GM23338 (cell line): ENCODE results near the gene UBA5. TPM values are rescaled to one million over a fixed set of nuclear protein-coding genes. Genes with fewer than 3 reads are reported as not detected.

ENCODE experiments used
- ATAC-seq: fragments of 200-7000 bp; cut with Tn5 transposase; 3 replicates; pipeline ENCODE4 v1.9.1; 2020
- DNase-seq: peaks from one replicate; pipeline ENCODE4 v3.0.0-alpha.2; 2015; ENCODE audit warnings: low spot score
- H2AFZ ChIP-seq: fragments of 200-600 bp; sonication (generic); 2 replicates; pipeline ENCODE4 v1.8.0; 2016; ENCODE audit warnings: antibody characterized with exemption, mild to moderate bottlenecking, moderate library complexity
- H3F3A ChIP-seq: fragments of 200-600 bp; sonication (generic); replicated peaks from 2 replicates; pipeline ENCODE4 v1.8.0; 2017; ENCODE audit warnings: antibody characterized with exemption, mixed run types, low read depth
- H3K27ac ChIP-seq: fragments of 200-600 bp; sonication (generic); 2 replicates; pipeline ENCODE4 v1.6.1; 2016; ENCODE audit warnings: low read depth
- H3K27me3 ChIP-seq: fragments of 200-600 bp; sonication (generic); 2 replicates; pipeline ENCODE4 v1.8.0; 2016; ENCODE audit warnings: mild to moderate bottlenecking, mixed run types, moderate library complexity; ENCODE audit not compliant: insufficient read depth
- H3K36me3 ChIP-seq: fragments of 200-600 bp; sonication (generic); 2 replicates; pipeline ENCODE4 v1.8.0; 2016; ENCODE audit warnings: mild to moderate bottlenecking; ENCODE audit not compliant: insufficient read depth
- H3K4me1 ChIP-seq: fragments of 200-600 bp; sonication (generic); 2 replicates; pipeline ENCODE4 v1.8.0; 2016; ENCODE audit warnings: mild to moderate bottlenecking, moderate library complexity; ENCODE audit not compliant: insufficient read depth
- H3K4me2 ChIP-seq: fragments of 200-600 bp; sonication (generic); 2 replicates; pipeline ENCODE4 v1.7.1; 2017; ENCODE audit warnings: mixed run types
- H3K4me3 ChIP-seq: fragments of 200-600 bp; sonication (generic); 2 replicates; pipeline ENCODE4 v1.6.1; 2016; ENCODE audit warnings: mixed run types
- H3K79me2 ChIP-seq: fragments of 200-600 bp; sonication (generic); replicated peaks from 2 replicates; pipeline ENCODE4 v1.8.0; 2017; ENCODE audit warnings: mild to moderate bottlenecking; ENCODE audit not compliant: insufficient read depth
- H3K9me2 ChIP-seq: fragments of 200-600 bp; sonication (generic); 2 replicates; pipeline ENCODE4 v1.8.0; 2017; ENCODE audit not compliant: insufficient read depth
- H4K20me1 ChIP-seq: fragments of 200-600 bp; sonication (generic); replicated peaks from 2 replicates; pipeline ENCODE4 v1.8.0; 2017; ENCODE audit warnings: mild to moderate bottlenecking; ENCODE audit not compliant: insufficient read depth
- H3K27ac Mint-ChIP-seq: 2 replicates; pipeline ENCODE4 v1.8.0; 2020; ENCODE audit warnings: inconsistent platforms, mild to moderate bottlenecking, moderate library complexity, mixed read lengths
- H3K27me3 Mint-ChIP-seq: 3 replicates; pipeline ENCODE4 v1.8.0; 2022; ENCODE audit warnings: low read depth, mild to moderate bottlenecking, moderate library complexity, mixed read lengths, inconsistent platforms; ENCODE audit not compliant: insufficient read depth, poor library complexity
- H3K36me3 Mint-ChIP-seq: 3 replicates; pipeline ENCODE4 v1.8.0; 2021; ENCODE audit warnings: low read depth, mild to moderate bottlenecking, inconsistent platforms, moderate library complexity, mixed read lengths
- H3K4me1 Mint-ChIP-seq: 3 replicates; pipeline ENCODE4 v1.8.0; 2020; ENCODE audit warnings: mild to moderate bottlenecking, inconsistent platforms, mixed read lengths
- H3K4me3 Mint-ChIP-seq: 3 replicates; pipeline ENCODE4 v1.8.0; 2021; ENCODE audit warnings: moderate library complexity, mild to moderate bottlenecking, inconsistent platforms, mixed read lengths
- H3K9me3 Mint-ChIP-seq: 3 replicates; pipeline ENCODE4 v1.8.0; 2020; ENCODE audit warnings: moderate library complexity, mild to moderate bottlenecking, inconsistent platforms, mixed read lengths
- EZH2 ChIP-seq: fragments of 200-600 bp; sonication (generic); IDR thresholded peaks from one replicate; pipeline ENCODE4 v1.8.0; 2017; ENCODE audit warnings: antibody characterized with exemption, mild to moderate bottlenecking, low read depth; ENCODE audit not compliant: unreplicated experiment
- NANOG ChIP-seq: IDR thresholded peaks from 2 replicates; pipeline ENCODE4 v1.6.1; 2016; ENCODE audit warnings: antibody characterized with exemption, borderline replicate concordance
- STAT1 ChIP-seq: IDR thresholded peaks from one replicate; pipeline ENCODE4 v1.6.1; 2016; ENCODE audit warnings: antibody characterized with exemption; ENCODE audit not compliant: unreplicated experiment
- ZNF114 ChIP-seq: fragments of 250-450 bp; sonication (Bioruptor Pico); IDR thresholded peaks from 2 replicates; pipeline ENCODE4 v1.5.0; 2020; ENCODE audit warnings: mild to moderate bottlenecking, moderate library complexity
- polyA plus RNA-seq: library from polyadenylated mRNA; unstranded; fragments of >200 nt; fragmentation: Nextera tagmentation; extraction: Ambion mirVana; gene quantifications from 2 replicates; pipeline ENCODE4 v1.2.1, GENCODE V29; 2016
- total RNA-seq: library from RNA; depleted of rRNA; stranded (reverse); fragments of >200 nt; shearing (Covaris generic); gene quantifications from 2 replicates; pipeline ENCODE4 v1.2.3, GENCODE V29; 2014
- TF ChIP-seq, protein P1 (sequence below): fragments of 250-450 bp; sonication (Bioruptor Pico); IDR thresholded peaks from 2 replicates; pipeline ENCODE4 v1.5.0; 2020; ENCODE audit warnings: mild to moderate bottlenecking, moderate library complexity
- TF ChIP-seq, protein P2 (sequence below): IDR thresholded peaks from one replicate; pipeline ENCODE4 v1.6.1; 2018; ENCODE audit warnings: antibody characterized with exemption; ENCODE audit not compliant: unreplicated experiment

Gene UBA5
- total and polyA plus RNA-seq, 2 experiments from 2014 or later: 22.8 to 51.5 TPM

- TF ChIP-seq, protein P1, sequence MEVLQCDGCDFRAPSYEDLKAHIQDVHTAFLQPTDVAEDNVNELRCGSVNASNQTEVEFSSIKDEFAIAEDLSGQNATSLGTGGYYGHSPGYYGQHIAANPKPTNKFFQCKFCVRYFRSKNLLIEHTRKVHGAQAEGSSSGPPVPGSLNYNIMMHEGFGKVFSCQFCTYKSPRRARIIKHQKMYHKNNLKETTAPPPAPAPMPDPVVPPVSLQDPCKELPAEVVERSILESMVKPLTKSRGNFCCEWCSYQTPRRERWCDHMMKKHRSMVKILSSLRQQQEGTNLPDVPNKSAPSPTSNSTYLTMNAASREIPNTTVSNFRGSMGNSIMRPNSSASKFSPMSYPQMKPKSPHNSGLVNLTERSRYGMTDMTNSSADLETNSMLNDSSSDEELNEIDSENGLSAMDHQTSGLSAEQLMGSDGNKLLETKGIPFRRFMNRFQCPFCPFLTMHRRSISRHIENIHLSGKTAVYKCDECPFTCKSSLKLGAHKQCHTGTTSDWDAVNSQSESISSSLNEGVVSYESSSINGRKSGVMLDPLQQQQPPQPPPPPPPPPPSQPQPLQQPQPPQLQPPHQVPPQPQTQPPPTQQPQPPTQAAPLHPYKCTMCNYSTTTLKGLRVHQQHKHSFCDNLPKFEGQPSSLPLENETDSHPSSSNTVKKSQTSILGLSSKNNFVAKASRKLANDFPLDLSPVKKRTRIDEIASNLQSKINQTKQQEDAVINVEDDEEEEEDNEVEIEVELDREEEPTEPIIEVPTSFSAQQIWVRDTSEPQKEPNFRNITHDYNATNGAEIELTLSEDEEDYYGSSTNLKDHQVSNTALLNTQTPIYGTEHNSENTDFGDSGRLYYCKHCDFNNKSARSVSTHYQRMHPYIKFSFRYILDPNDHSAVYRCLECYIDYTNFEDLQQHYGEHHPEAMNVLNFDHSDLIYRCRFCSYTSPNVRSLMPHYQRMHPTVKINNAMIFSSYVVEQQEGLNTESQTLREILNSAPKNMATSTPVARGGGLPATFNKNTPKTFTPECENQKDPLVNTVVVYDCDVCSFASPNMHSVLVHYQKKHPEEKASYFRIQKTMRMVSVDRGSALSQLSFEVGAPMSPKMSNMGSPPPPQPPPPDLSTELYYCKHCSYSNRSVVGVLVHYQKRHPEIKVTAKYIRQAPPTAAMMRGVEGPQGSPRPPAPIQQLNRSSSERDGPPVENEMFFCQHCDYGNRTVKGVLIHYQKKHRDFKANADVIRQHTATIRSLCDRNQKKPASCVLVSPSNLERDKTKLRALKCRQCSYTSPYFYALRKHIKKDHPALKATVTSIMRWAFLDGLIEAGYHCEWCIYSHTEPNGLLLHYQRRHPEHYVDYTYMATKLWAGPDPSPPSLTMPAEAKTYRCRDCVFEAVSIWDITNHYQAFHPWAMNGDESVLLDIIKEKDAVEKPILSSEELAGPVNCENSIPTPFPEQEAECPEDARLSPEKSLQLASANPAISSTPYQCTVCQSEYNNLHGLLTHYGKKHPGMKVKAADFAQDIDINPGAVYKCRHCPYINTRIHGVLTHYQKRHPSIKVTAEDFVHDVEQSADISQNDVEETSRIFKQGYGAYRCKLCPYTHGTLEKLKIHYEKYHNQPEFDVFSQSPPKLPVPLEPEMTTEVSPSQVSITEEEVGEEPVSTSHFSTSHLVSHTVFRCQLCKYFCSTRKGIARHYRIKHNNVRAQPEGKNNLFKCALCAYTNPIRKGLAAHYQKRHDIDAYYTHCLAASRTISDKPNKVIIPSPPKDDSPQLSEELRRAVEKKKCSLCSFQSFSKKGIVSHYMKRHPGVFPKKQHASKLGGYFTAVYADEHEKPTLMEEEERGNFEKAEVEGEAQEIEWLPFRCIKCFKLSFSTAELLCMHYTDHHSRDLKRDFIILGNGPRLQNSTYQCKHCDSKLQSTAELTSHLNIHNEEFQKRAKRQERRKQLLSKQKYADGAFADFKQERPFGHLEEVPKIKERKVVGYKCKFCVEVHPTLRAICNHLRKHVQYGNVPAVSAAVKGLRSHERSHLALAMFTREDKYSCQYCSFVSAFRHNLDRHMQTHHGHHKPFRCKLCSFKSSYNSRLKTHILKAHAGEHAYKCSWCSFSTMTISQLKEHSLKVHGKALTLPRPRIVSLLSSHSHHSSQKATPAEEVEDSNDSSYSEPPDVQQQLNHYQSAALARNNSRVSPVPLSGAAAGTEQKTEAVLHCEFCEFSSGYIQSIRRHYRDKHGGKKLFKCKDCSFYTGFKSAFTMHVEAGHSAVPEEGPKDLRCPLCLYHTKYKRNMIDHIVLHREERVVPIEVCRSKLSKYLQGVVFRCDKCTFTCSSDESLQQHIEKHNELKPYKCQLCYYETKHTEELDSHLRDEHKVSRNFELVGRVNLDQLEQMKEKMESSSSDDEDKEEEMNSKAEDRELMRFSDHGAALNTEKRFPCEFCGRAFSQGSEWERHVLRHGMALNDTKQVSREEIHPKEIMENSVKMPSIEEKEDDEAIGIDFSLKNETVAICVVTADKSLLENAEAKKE (CRISPR knock-in tag): no peak
- TF ChIP-seq ZNF114 (CRISPR knock-in tag) (no peak), STAT1 (no peak), EZH2 (no peak)
Observed at GRCh38 chr3:132622761-132623160, 37.4 kb upstream of the UBA5 start (continued).

DNA sequence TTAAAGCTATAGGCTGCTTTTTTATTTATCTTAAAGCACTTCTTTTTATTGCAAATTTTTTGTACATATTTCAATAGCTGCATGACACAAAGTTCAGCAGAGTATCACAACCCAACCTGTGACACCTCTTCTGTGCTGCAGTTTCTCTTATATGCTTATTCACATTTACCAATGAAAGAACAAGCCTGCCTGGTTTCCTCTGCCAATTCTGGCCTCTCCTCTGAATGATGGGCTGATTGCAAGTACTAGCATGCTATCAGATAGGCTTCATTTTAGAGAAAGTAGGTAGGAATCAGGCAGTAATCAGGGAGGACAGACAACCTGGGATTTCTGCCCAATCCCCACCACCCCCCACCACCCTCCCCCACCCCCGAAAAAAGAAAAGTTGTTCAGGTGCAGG lies 36.5 kb upstream of the UBA5 start:
- DNase-seq: no peak
- ATAC-seq: no peak
- Histone ChIP-seq H3K79me2 (no peaks in the 10 kb centered on the region), H3K27ac (no peak overlapping the region), H4K20me1 (no peaks in the 10 kb centered on the region), H3K36me3 (no peaks in the 10 kb centered on the region), H3K4me3 (no peak overlapping the region), H2AFZ (no peak overlapping the region), H3K9me2 (no peaks in the 10 kb centered on the region), H3F3A (no peaks in the 10 kb centered on the region), H3K27me3 (no peaks in the 10 kb centered on the region), H3K4me1 (peaks cover 14% of the 10 kb centered on the region), H3K4me2 (no peak overlapping the region)
- H3K36me3 Mint-ChIP-seq: peaks cover 2% of the 10 kb centered on the region; the same call in 2 of the 3 replicates
- H3K4me1 Mint-ChIP-seq: peaks cover 14% of the 10 kb centered on the region; the same call in 2 of the 3 replicates
- no peaks in the 10 kb centered on the region for H3K9me3 Mint-ChIP-seq
- no peak overlapping the region for H3K4me3 Mint-ChIP-seq
- H3K27me3 Mint-ChIP-seq: no peaks in the 10 kb centered on the region
- H3K27ac Mint-ChIP-seq: no peak overlapping the region
- TF ChIP-seq, protein P1 (CRISPR knock-in tag): no peak
- TF ChIP-seq NANOG (no peak), EZH2 (no peak), STAT1 (no peak)
- TF ChIP-seq, protein P2, sequence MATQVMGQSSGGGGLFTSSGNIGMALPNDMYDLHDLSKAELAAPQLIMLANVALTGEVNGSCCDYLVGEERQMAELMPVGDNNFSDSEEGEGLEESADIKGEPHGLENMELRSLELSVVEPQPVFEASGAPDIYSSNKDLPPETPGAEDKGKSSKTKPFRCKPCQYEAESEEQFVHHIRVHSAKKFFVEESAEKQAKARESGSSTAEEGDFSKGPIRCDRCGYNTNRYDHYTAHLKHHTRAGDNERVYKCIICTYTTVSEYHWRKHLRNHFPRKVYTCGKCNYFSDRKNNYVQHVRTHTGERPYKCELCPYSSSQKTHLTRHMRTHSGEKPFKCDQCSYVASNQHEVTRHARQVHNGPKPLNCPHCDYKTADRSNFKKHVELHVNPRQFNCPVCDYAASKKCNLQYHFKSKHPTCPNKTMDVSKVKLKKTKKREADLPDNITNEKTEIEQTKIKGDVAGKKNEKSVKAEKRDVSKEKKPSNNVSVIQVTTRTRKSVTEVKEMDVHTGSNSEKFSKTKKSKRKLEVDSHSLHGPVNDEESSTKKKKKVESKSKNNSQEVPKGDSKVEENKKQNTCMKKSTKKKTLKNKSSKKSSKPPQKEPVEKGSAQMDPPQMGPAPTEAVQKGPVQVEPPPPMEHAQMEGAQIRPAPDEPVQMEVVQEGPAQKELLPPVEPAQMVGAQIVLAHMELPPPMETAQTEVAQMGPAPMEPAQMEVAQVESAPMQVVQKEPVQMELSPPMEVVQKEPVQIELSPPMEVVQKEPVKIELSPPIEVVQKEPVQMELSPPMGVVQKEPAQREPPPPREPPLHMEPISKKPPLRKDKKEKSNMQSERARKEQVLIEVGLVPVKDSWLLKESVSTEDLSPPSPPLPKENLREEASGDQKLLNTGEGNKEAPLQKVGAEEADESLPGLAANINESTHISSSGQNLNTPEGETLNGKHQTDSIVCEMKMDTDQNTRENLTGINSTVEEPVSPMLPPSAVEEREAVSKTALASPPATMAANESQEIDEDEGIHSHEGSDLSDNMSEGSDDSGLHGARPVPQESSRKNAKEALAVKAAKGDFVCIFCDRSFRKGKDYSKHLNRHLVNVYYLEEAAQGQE: no peak
